WTC11 (cell line): ENCODE measurements around the gene CELSR1. TPM values are rescaled to one million over a fixed set of nuclear protein-coding genes. Genes with fewer than 3 reads are reported as not detected.

Experiments
- ATAC-seq: fragments of 200-7000 bp; cut with Tn5 transposase; 2 replicates; pipeline ENCODE4 v1.10.0; 2021; ENCODE audit warnings: mild to moderate bottlenecking, moderate library complexity
- CTCF ChIA-PET: fragments of 300-600 bp; sonication (Branson Sonifier 250); formaldehyde crosslinking; loops from one replicate; lab custom pipeline; 2021; ENCODE audit warnings: antibody characterized with exemption; lab: Charles Lee
- POLR2A ChIA-PET: fragments of 350-600 bp; sonication (Branson Sonifier 250); formaldehyde crosslinking; loops from one replicate; lab custom pipeline; 2021; ENCODE audit warnings: antibody characterized with exemption; lab: Charles Lee
- DNase-seq: peaks from one replicate; pipeline ENCODE4 v3.0.0; 2021; ENCODE audit warnings: low spot score
- H3K27ac Mint-ChIP-seq: 2 replicates; pipeline ENCODE4 v1.8.0; 2021; ENCODE audit warnings: mixed read lengths
- H3K27me3 Mint-ChIP-seq: 2 replicates; pipeline ENCODE4 v1.8.0; 2021; ENCODE audit warnings: low read depth, mild to moderate bottlenecking, moderate library complexity, mixed read lengths
- H3K36me3 Mint-ChIP-seq: 2 replicates; pipeline ENCODE4 v1.8.0; 2021; ENCODE audit warnings: mixed read lengths
- H3K4me1 Mint-ChIP-seq: 2 replicates; pipeline ENCODE4 v1.8.0; 2022; ENCODE audit warnings: mixed read lengths
- H3K4me3 Mint-ChIP-seq: 2 replicates; pipeline ENCODE4 v1.8.0; 2021; ENCODE audit warnings: mild to moderate bottlenecking, moderate library complexity, mixed read lengths
- H3K9me3 Mint-ChIP-seq: 2 replicates; pipeline ENCODE4 v1.8.0; 2021; ENCODE audit warnings: mixed read lengths
- CBFB ChIP-seq: sonication (generic); formaldehyde crosslinking; IDR thresholded peaks from 2 replicates; pipeline ENCODE4 v1.8.1; 2022; ENCODE audit warnings: mild to moderate bottlenecking, low read depth, missing genetic modification reagents
- CREM ChIP-seq: sonication (generic); formaldehyde crosslinking; IDR thresholded peaks from 2 replicates; pipeline ENCODE4 v1.8.1; 2022; ENCODE audit warnings: mild to moderate bottlenecking, missing genetic modification reagents, moderate library complexity
- ELF4 ChIP-seq: sonication (generic); formaldehyde crosslinking; IDR thresholded peaks from 2 replicates; pipeline ENCODE4 v1.8.1; 2022; ENCODE audit warnings: low read depth, mild to moderate bottlenecking, moderate library complexity, missing genetic modification reagents
- FOXK1 ChIP-seq: sonication (generic); formaldehyde crosslinking; IDR thresholded peaks from 2 replicates; pipeline ENCODE4 v1.8.0; 2022; ENCODE audit warnings: mild to moderate bottlenecking, moderate library complexity, missing genetic modification reagents
- GTF2I ChIP-seq: fragments of 250-450 bp; sonication (Bioruptor Pico); conservative IDR thresholded peaks from 2 replicates; pipeline ENCODE4 v1.4.0; 2021; ENCODE audit warnings: mild to moderate bottlenecking
- HMGXB4 ChIP-seq: sonication (generic); formaldehyde crosslinking; IDR thresholded peaks from 2 replicates; pipeline ENCODE4 v1.8.1; 2023; ENCODE audit warnings: mild to moderate bottlenecking, moderate library complexity, missing genetic modification reagents
- IRF2 ChIP-seq: sonication (generic); formaldehyde crosslinking; IDR thresholded peaks from 2 replicates; pipeline ENCODE4 v1.8.0; 2022; ENCODE audit warnings: low read depth, missing genetic modification reagents, borderline replicate concordance
- JUN ChIP-seq: sonication (generic); formaldehyde crosslinking; IDR thresholded peaks from 2 replicates; pipeline ENCODE4 v1.8.0; 2023; ENCODE audit warnings: mild to moderate bottlenecking, missing genetic modification reagents
- NR1H2 ChIP-seq: sonication (generic); formaldehyde crosslinking; IDR thresholded peaks from 2 replicates; pipeline ENCODE4 v1.9.0; 2021; ENCODE audit warnings: mild to moderate bottlenecking, moderate library complexity, missing genetic modification reagents
- PRRX2 ChIP-seq: fragments of 250-450 bp; sonication (Bioruptor Pico); IDR thresholded peaks from 2 replicates; pipeline ENCODE4 v1.8.0; 2021; ENCODE audit warnings: mild to moderate bottlenecking
- RELA ChIP-seq: sonication (generic); formaldehyde crosslinking; IDR thresholded peaks from 2 replicates; pipeline ENCODE4 v1.8.1; 2022; ENCODE audit warnings: missing genetic modification reagents, mild to moderate bottlenecking, borderline replicate concordance
- SMAD3 ChIP-seq: sonication (generic); formaldehyde crosslinking; IDR thresholded peaks from 2 replicates; pipeline ENCODE4 v1.8.0; 2022; ENCODE audit warnings: missing genetic modification reagents, mild to moderate bottlenecking, borderline replicate concordance
- SMAD4 ChIP-seq: sonication (generic); formaldehyde crosslinking; IDR thresholded peaks from 2 replicates; pipeline ENCODE4 v1.8.0; 2022; ENCODE audit warnings: mild to moderate bottlenecking, missing genetic modification reagents
- SOX15 ChIP-seq: fragments of 250-450 bp; sonication (Bioruptor Pico); IDR thresholded peaks from 2 replicates; pipeline ENCODE4 v1.9.0; 2021; ENCODE audit warnings: mild to moderate bottlenecking
- SP1 ChIP-seq: sonication (generic); formaldehyde crosslinking; conservative IDR thresholded peaks from 2 replicates; pipeline ENCODE4 v1.8.1; 2022; ENCODE audit warnings: missing genetic modification reagents
- TCF7 ChIP-seq: sonication (generic); formaldehyde crosslinking; IDR thresholded peaks from 2 replicates; pipeline ENCODE4 v1.8.0; 2022; ENCODE audit warnings: mild to moderate bottlenecking, low read depth, missing genetic modification reagents, moderate library complexity
- USF1 ChIP-seq: sonication (generic); formaldehyde crosslinking; IDR thresholded peaks from 2 replicates; pipeline ENCODE4 v1.8.0; 2022; ENCODE audit warnings: mild to moderate bottlenecking, missing genetic modification reagents
- ZNF219 ChIP-seq: sonication (generic); formaldehyde crosslinking; IDR thresholded peaks from 2 replicates; pipeline ENCODE4 v1.8.0; 2023; ENCODE audit warnings: missing genetic modification reagents, mild to moderate bottlenecking, borderline replicate concordance
- ZNF416 ChIP-seq: fragments of 250-450 bp; sonication (Bioruptor Pico); IDR thresholded peaks from 2 replicates; pipeline ENCODE4 v1.9.0; 2021; ENCODE audit warnings: mild to moderate bottlenecking, inconsistent platforms
- ZNF512 ChIP-seq: sonication (generic); formaldehyde crosslinking; IDR thresholded peaks from 2 replicates; pipeline ENCODE4 v1.8.1; 2022; ENCODE audit warnings: missing genetic modification reagents, borderline replicate concordance
- ZSCAN18 ChIP-seq: fragments of 250-450 bp; sonication (Bioruptor Pico); IDR thresholded peaks from 2 replicates; pipeline ENCODE4 v2.1.2; 2022; ENCODE audit warnings: mild to moderate bottlenecking, moderate library complexity
- total RNA-seq: library from RNA; stranded (reverse); gene quantifications from 3 replicates; pipeline ENCODE4 v1.2.3, GENCODE V29; 2021
- TF ChIP-seq, protein P1 (sequence below): sonication (generic); formaldehyde crosslinking; IDR thresholded peaks from 2 replicates; pipeline ENCODE4 v1.8.0; 2022; ENCODE audit warnings: mild to moderate bottlenecking, missing genetic modification reagents
- TF ChIP-seq, protein P2 (sequence below): sonication (generic); formaldehyde crosslinking; IDR thresholded peaks from 2 replicates; pipeline ENCODE4 v1.8.1; 2022; ENCODE audit warnings: low read depth, mild to moderate bottlenecking, moderate library complexity, missing genetic modification reagents, borderline replicate concordance
- TF ChIP-seq, protein P3 (sequence below): sonication (generic); formaldehyde crosslinking; IDR thresholded peaks from 2 replicates; pipeline ENCODE4 v1.8.1; 2023; ENCODE audit warnings: mild to moderate bottlenecking, missing genetic modification reagents, borderline replicate concordance

CELSR1 gene
- total RNA-seq, 1 experiment from 2014 or later, result 16.8 TPM

DNA sequence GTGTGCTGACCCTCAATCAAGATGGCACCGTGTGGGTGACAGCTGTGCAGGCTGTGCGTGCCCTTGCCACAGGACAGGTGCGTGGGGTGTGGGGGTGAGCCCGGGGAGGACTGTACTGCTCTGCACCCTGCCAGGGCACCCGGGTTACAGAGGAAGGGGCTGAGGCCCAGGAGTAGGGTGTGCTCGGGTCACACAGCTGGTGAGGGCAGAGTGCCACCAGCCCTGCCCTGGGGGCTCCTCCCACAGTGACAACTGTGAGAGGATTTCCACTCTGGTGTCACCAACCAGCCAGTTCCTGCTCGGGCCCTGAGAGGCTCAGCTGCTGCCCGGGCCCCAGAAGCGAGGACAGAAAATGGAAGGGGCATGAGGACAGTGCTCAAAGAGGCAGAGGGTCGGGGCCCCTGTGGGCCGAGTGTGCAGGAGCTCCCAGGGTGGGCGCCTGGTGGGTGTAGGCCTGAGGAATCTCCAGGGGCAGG is 181.4 kb downstream of the CELSR1 start:
- CTCF ChIA-PET, result interaction anchor here (0.6 to 2.5 kb wide), 10 partner anchors 11 to 350 kb away, joined by 3 to 34 read pairs (median 4); no protein-coding TSS in a partner anchor
- H3K36me3 Mint-ChIP-seq, result peaks cover 31% of the 10 kb centered on the region
- no peak overlapping the region for H3K4me3 Mint-ChIP-seq
- POLR2A ChIA-PET, result interaction anchor here (1.4 kb wide), 1 partner anchor 12 kb away, joined by 4 read pairs; no protein-coding TSS in a partner anchor
- ATAC-seq, result no peak
- TF ChIP-seq SOX15 (no peak), ZNF512 (CRISPR knock-in tag) (no peak), CBFB (CRISPR knock-in tag) (no peak), SP1 (CRISPR knock-in tag) (no peak), RELA (CRISPR knock-in tag) (no peak), PRRX2 (CRISPR knock-in tag) (no peak), HMGXB4 (CRISPR knock-in tag) (no peak), CREM (CRISPR knock-in tag) (no peak), ZSCAN18 (CRISPR knock-in tag) (no peak), SMAD3 (no peak), FOXK1 (CRISPR knock-in tag) (no peak), TCF7 (CRISPR knock-in tag) (no peak)
- TF ChIP-seq, protein P1, sequence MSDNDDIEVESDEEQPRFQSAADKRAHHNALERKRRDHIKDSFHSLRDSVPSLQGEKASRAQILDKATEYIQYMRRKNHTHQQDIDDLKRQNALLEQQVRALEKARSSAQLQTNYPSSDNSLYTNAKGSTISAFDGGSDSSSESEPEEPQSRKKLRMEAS (CRISPR knock-in tag), result no peak
- H3K9me3 Mint-ChIP-seq, result peaks cover 7% of the 10 kb centered on the region; the same call in 1 of the 2 replicates
- no peak overlapping the region for H3K27ac Mint-ChIP-seq
- DNase-seq, result no peak
- H3K27me3 Mint-ChIP-seq, result no peaks in the 10 kb centered on the region
- H3K4me1 Mint-ChIP-seq, result no peaks in the 10 kb centered on the region

DNA sequence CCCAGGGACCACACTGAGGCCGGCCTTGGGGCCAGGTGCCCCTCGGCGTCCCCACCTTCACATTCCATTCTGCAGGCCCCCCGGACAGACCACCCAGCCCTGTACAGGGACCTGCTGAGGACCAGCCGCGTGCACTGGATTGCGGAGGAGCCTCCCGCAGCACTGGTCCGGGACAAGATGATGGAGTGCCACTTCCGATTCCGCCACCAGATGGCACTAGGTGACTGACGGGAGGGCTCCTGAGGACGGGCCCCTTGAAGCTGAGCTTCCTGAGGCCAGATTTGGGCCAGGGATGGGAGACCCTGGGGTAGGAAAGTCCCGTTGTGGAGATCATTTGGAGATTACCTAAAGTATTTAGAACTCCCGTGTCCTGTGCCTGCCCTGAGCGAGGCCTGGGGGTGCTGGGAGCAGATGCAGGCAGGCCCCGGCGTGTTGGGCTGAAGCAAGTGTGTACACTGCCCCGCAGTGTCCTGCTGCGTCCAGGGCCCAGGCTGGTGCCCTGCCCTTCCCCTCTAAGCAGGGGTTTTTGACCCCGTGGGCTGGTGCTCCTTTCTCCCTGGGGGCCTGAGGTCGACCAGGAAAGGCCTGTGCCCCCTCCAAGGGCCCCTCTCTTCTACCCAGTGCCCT is 181.9 kb downstream of the CELSR1 start:
- peak; percentile 82 for ATAC-seq
- CTCF ChIA-PET, result interaction anchor here (0.6 to 2.5 kb wide), 12 partner anchors 11 to 349 kb away, joined by 3 to 34 read pairs (median 4); no protein-coding TSS in a partner anchor
- DNase-seq, result peak; percentile 92
- H3K27ac Mint-ChIP-seq, result no peak overlapping the region
- peaks cover 34% of the 10 kb centered on the region for H3K36me3 Mint-ChIP-seq
- POLR2A ChIA-PET, result interaction anchor here (1.4 kb wide), 1 partner anchor 12 kb away, joined by 4 read pairs; no protein-coding TSS in a partner anchor
- no peaks in the 10 kb centered on the region for H3K27me3 Mint-ChIP-seq
- no peaks in the 10 kb centered on the region for H3K4me1 Mint-ChIP-seq
- no peak overlapping the region for H3K4me3 Mint-ChIP-seq
- H3K9me3 Mint-ChIP-seq, result peaks cover 5% of the 10 kb centered on the region; the same call in 1 of the 2 replicates
- TF ChIP-seq SMAD4 (CRISPR knock-in tag) (no peak), SMAD3 (no peak), USF1 (no peak), ELF4 (no peak), GTF2I (CRISPR knock-in tag) (no peak), ZNF416 (CRISPR knock-in tag) (no peak), NR1H2 (CRISPR knock-in tag) (no peak), IRF2 (CRISPR knock-in tag) (no peak), ZNF219 (CRISPR knock-in tag) (no peak), JUN (no peak)
- TF ChIP-seq, protein P2, sequence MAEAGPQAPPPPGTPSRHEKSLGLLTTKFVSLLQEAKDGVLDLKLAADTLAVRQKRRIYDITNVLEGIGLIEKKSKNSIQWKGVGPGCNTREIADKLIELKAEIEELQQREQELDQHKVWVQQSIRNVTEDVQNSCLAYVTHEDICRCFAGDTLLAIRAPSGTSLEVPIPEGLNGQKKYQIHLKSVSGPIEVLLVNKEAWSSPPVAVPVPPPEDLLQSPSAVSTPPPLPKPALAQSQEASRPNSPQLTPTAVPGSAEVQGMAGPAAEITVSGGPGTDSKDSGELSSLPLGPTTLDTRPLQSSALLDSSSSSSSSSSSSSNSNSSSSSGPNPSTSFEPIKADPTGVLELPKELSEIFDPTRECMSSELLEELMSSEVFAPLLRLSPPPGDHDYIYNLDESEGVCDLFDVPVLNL (CRISPR knock-in tag), result no peak
- TF ChIP-seq, protein P3, sequence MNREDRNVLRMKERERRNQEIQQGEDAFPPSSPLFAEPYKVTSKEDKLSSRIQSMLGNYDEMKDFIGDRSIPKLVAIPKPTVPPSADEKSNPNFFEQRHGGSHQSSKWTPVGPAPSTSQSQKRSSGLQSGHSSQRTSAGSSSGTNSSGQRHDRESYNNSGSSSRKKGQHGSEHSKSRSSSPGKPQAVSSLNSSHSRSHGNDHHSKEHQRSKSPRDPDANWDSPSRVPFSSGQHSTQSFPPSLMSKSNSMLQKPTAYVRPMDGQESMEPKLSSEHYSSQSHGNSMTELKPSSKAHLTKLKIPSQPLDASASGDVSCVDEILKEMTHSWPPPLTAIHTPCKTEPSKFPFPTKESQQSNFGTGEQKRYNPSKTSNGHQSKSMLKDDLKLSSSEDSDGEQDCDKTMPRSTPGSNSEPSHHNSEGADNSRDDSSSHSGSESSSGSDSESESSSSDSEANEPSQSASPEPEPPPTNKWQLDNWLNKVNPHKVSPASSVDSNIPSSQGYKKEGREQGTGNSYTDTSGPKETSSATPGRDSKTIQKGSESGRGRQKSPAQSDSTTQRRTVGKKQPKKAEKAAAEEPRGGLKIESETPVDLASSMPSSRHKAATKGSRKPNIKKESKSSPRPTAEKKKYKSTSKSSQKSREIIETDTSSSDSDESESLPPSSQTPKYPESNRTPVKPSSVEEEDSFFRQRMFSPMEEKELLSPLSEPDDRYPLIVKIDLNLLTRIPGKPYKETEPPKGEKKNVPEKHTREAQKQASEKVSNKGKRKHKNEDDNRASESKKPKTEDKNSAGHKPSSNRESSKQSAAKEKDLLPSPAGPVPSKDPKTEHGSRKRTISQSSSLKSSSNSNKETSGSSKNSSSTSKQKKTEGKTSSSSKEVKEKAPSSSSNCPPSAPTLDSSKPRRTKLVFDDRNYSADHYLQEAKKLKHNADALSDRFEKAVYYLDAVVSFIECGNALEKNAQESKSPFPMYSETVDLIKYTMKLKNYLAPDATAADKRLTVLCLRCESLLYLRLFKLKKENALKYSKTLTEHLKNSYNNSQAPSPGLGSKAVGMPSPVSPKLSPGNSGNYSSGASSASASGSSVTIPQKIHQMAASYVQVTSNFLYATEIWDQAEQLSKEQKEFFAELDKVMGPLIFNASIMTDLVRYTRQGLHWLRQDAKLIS (CRISPR knock-in tag), result no peak
